Aorta (tissue), 5 donors: Measurements from ENCODE around the gene ACBD4. TPM values are rescaled to one million over a fixed set of nuclear protein-coding genes. Genes with fewer than 3 reads are reported as not detected.

Source experiments
- ATAC-seq: fragments of 200-7000 bp; cut with Tn5 transposase; one replicate; pipeline ENCODE4 v1.9.1; 2022; ENCODE audit warnings: moderate library complexity; ENCODE audit not compliant: low FRiP score
- DNase-seq, 2 donors: peaks; one replicate each; pipeline ENCODE4 v3.0.0-alpha.2; 2020
- H3K27ac ChIP-seq, 2 donors: one replicate each; pipeline ENCODE4 v1.5.1; 2013; ENCODE audit warnings: low read length in 2 of 2, mild to moderate bottlenecking in 2 of 2, moderate library complexity in 2 of 2, control low read depth in 1 of 2, inconsistent platforms in 1 of 2, low read depth in 1 of 2
- H3K27me3 ChIP-seq, 2 donors: one replicate each; pipeline ENCODE4 v1.6.1; 2013; ENCODE audit warnings: control low read depth in 1 of 2, low read length in 1 of 2, mild to moderate bottlenecking in 1 of 2, moderate library complexity in 1 of 2; ENCODE audit not compliant: insufficient read depth in 2 of 2, control insufficient read depth in 1 of 2
- H3K36me3 ChIP-seq, 2 donors: one replicate each; pipeline ENCODE4 v1.6.1; 2013; ENCODE audit warnings: control low read depth in 1 of 2, low read length in 1 of 2, mild to moderate bottlenecking in 1 of 2; ENCODE audit not compliant: insufficient read depth in 2 of 2, control insufficient read depth in 1 of 2
- H3K4me1 ChIP-seq, 2 donors: one replicate each; pipeline ENCODE4 v1.6.1; 2013; ENCODE audit warnings: low read length in 2 of 2, control low read depth in 1 of 2, mild to moderate bottlenecking in 1 of 2, moderate library complexity in 1 of 2; ENCODE audit not compliant: insufficient read depth in 2 of 2, control insufficient read depth in 1 of 2
- H3K4me3 ChIP-seq, 2 donors: one replicate each; pipeline ENCODE4 v1.5.1; 2013; ENCODE audit warnings: low read length in 2 of 2, control low read depth in 1 of 2, mild to moderate bottlenecking in 1 of 2
- H3K9me3 ChIP-seq: one replicate; pipeline ENCODE4 v1.6.1; 2013; ENCODE audit warnings: mild to moderate bottlenecking, low read length; ENCODE audit not compliant: control insufficient read depth
- WGBS, 2 donors: extraction: QIAGEN DNeasy Blood & Tissue Kit; methylation state at CpG; one replicate each; pipeline ENCODE4 v1.1.7; 2013; 5-methylcytosine and 5-hydroxymethylcytosine counted together
- intact Hi-C, 2 donors: fragments of 100-400 bp; cut with DNase I; formaldehyde crosslinking; loops; one replicate each; pipeline versions ENCODE4 v1.14.2 to v1.15.0; 2022
- polyA plus RNA-seq, 2 donors: library from polyadenylated mRNA; stranded (reverse); fragments of 200-250 nt; gene quantifications; one replicate each; pipeline ENCODE4 v1.2.3, GENCODE V29; 2013
- total RNA-seq, 2 donors: library from RNA; stranded (reverse); fragmentation: NEBNext Ultra II Directional; extraction: Animal tissue kit (Norgen Biotek cat#: 25700); gene quantifications; one replicate each; pipeline ENCODE4 v1.2.1, GENCODE V29; 2021
- donor health status: healthy with polysubstance abuse.
- donor health status: Bipolar disorder and iron deficiency.
- donor health status: DM: no; HTN: no; CAD: no.
- donor health status: DM: no; HTN: no; CAD: no.
- donor health status: DM: yes; HTN: yes; CAD: no.

The ACBD4 gene
- total and polyA plus RNA-seq, 4 donors, result 16.1 to 69.7 (median 46.0) TPM

GRCh38 chr17:45114117-45114932 lies 21.2 kb upstream of the ACBD4 start:
- Histone ChIP-seq H3K27ac (peak overlapping the region in 1 of 2 donors; percentile 15), H3K36me3 (peaks cover 0 to 14% of the 10 kb centered on the region in 2 donors), H3K4me1 (peaks cover 0 to 3% of the 10 kb centered on the region in 2 donors), H3K4me3 (no peak overlapping the region), H3K9me3 (no peaks in the 10 kb centered on the region), H3K27me3 (no peaks in the 10 kb centered on the region)
- DNase-seq, result no peak
- no peak for ATAC-seq
- whole genome bisulfite sequencing, 2 donors, result 79 to 82% methylated on average over 19 of the region's 19 CpGs
- intact Hi-C loops, result no loop called here

- peaks cover 0 to 14% of the 10 kb centered on the region in 2 donors for H3K36me3 ChIP-seq
- H3K9me3 ChIP-seq, result no peaks in the 10 kb centered on the region
- ATAC-seq (no peak), DNase-seq (no peak)
- no peaks in the 10 kb centered on the region for H3K27me3 ChIP-seq
- WGBS, 2 donors, result 84 to 86% methylated on average over 25 to 26 of the region's 26 CpGs
- peak overlapping the region in 1 of 2 donors; percentile 15 for H3K27ac ChIP-seq
- peaks cover 0 to 3% of the 10 kb centered on the region in 2 donors for H3K4me1 ChIP-seq
- H3K4me3 ChIP-seq, result no peak overlapping the region
- intact Hi-C loops, result no loop called here
Observed at GRCh38 chr17:45115015-45115625, 20.4 kb upstream of the ACBD4 start.

DNA sequence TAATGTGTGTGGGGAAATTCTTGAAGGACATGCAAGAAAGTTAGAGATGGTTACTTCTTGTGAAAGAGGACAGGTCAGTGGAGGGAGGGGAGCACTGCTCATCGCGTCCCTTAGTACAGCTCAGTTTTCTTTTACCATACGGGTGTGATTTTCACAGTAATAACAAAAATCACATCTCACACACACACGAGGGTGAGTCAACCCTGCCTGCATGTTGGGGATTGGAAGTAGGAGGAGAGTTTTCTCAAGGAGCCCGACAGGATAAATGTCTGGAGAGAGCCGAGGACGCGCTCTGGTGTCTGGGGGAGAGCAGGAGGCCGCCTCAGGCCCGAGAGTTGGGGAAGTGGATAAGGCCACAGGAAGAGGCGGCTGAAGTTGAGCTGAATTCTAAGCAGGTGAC lies 19.6 kb upstream of the ACBD4 start:
- H3K27me3 ChIP-seq, result no peaks in the 10 kb centered on the region
- no peak for ATAC-seq
- peak overlapping the region in 1 of 2 donors; percentile 8 for H3K27ac ChIP-seq
- H3K4me1 ChIP-seq, result peaks cover 0 to 3% of the 10 kb centered on the region in 2 donors
- no peak for DNase-seq
- H3K36me3 ChIP-seq, result peaks cover 0 to 14% of the 10 kb centered on the region in 2 donors
- H3K4me3 ChIP-seq, result no peak overlapping the region
- no peaks in the 10 kb centered on the region for H3K9me3 ChIP-seq
- intact Hi-C loops, result no loop called here
- WGBS, 2 donors, result 79 to 81% methylated on average over 11 of the region's 11 CpGs

- H3K36me3 ChIP-seq, result peaks cover 0 to 14% of the 10 kb centered on the region in 2 donors
Observed at GRCh38 chr17:45116434-45117016, 19.0 kb upstream of the ACBD4 start.

DNA sequence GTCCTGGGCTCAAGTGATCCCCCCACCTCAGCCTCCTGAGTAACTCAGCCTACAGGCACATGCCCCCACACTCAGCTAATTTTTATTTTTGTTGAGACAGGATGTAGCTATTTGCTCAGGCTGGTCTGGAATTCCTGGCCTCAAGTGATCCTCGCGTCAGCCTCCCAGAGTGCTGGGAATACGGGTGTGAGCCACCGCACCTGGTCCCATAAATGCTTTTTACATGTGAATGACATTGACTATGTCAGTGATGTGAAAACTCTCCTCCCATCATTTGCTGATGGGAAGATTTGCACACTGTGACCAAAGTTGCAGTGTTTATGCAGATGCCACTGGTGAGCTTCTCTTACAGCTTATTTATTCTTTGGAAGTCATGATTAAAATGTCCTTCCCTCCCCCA lies 18.2 kb upstream of the ACBD4 start:
- intact Hi-C loops, result no loop called here
- no peaks in the 10 kb centered on the region for H3K27me3 ChIP-seq
- peaks cover 0 to 11% of the 10 kb centered on the region in 2 donors for H3K36me3 ChIP-seq

More at GRCh38 chr17:45116434-45117016, 19.0 kb upstream of the ACBD4 start:
- H3K4me3 ChIP-seq, result no peak overlapping the region
- DNase-seq (no peak), ATAC-seq (no peak)
- no peaks in the 10 kb centered on the region for H3K9me3 ChIP-seq
- intact Hi-C loops, result no loop called here
- peaks cover 0 to 1% of the 10 kb centered on the region in 2 donors for H3K4me1 ChIP-seq
- no peak overlapping the region for H3K27ac ChIP-seq
- WGBS, 2 donors, result 86% methylated on average over 10 of the region's 10 CpGs
- no peaks in the 10 kb centered on the region for H3K27me3 ChIP-seq

DNA sequence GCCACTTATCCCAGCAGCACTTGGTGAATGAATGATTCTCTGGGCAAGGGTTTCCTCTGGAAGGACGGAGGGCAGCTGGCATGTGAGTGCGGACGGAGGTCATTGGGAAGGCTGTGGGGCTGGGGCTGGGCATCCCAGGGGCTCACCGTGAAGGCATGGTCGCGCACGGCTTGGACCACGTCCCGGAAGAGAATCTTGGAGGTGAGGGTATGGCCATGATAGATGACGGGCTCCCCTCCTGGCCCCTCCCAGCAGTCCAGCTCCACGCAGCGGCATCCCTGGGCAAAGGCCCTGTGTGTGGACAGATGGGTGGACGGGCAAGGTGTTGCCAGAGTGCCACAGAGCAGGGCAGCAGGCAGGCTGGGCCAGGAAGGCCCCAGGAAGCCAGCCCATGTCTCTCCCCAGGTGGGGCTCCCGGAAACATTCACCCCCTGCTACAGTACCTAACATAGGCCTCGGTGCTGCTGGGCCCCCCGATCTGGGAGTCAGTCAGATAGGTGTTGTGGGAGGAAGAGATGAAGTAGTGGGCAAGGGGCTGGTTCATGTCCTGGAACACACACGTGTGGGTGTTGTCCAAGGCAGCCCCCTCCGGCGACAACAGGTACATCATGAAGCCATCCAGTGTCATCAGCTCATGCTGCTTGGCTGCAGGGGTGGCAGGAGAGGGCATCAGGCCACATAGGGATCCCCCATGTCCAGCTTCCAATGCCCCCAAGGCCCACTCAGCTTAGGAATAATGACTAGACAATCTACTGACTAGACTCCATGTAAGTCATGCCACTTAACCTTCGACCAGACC lies 17.4 kb upstream of the ACBD4 start:
- H3K36me3 ChIP-seq, result peaks cover 0 to 9% of the 10 kb centered on the region in 2 donors
- no peaks in the 10 kb centered on the region for H3K27me3 ChIP-seq
- no peaks in the 10 kb centered on the region for H3K4me1 ChIP-seq
- DNase-seq (no peak), ATAC-seq (no peak)
- H3K9me3 ChIP-seq, result no peaks in the 10 kb centered on the region
- no peak overlapping the region for H3K27ac ChIP-seq
- H3K4me3 ChIP-seq, result no peak overlapping the region
- intact Hi-C loops, result no loop called here
- WGBS, 2 donors, result 90% methylated on average over 20 of the region's 20 CpGs

More for the DNA sequence above, 18.2 kb upstream of the ACBD4 start:
- no peaks in the 10 kb centered on the region for H3K9me3 ChIP-seq
- 93 to 95% methylated on average over 4 of the region's 4 CpGs for WGBS, 2 donors
- H3K4me1 ChIP-seq, result no peaks in the 10 kb centered on the region
- DNase-seq (no peak), ATAC-seq (no peak)
- H3K4me3 ChIP-seq, result no peak overlapping the region
- H3K27ac ChIP-seq, result no peak overlapping the region

GRCh38 chr17:45118691-45119090 lies 16.8 kb upstream of the ACBD4 start:
- WGBS, 2 donors, result 87 to 92% methylated on average over 23 of the region's 23 CpGs
- Histone ChIP-seq H3K4me3 (no peak overlapping the region), H3K4me1 (no peaks in the 10 kb centered on the region), H3K9me3 (no peaks in the 10 kb centered on the region), H3K27ac (no peak overlapping the region), H3K36me3 (peaks cover 0 to 9% of the 10 kb centered on the region in 2 donors), H3K27me3 (no peaks in the 10 kb centered on the region)
- intact Hi-C loops, result no loop called here
- DNase-seq (no peak), ATAC-seq (no peak)

DNA sequence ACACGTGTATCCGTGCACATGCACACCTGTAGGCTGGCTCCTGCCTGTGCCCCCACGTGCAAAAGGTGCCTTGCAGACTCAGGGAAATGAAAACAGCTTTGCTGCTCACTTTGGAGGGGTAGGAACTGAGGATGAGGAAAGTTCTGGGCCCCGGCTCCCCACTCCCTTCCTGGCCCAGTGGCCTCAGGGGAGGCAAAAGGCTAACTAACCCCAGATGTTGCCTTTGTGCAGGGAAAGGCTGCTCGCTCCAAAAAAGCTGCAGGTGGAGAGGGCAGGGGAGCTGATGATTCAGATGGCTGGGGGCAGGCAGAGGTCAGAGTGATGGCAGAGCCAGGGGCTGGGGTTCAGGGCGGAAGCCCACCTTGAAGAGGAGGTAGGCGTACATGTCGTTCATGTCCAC lies 15.5 kb upstream of the ACBD4 start:
- ATAC-seq (no peak), DNase-seq (no peak)
- WGBS, 2 donors, result 82 to 85% methylated on average over 8 of the region's 8 CpGs
- Histone ChIP-seq H3K36me3 (peaks cover 0 to 9% of the 10 kb centered on the region in 2 donors), H3K9me3 (no peaks in the 10 kb centered on the region), H3K27me3 (no peaks in the 10 kb centered on the region), H3K4me1 (no peaks in the 10 kb centered on the region), H3K27ac (no peak overlapping the region), H3K4me3 (no peak overlapping the region)
- intact Hi-C loops, result no loop called here
